Body of pancreas (tissue), 4 donors: ENCODE measurements around the gene PEAK1.

ENCODE experiments used
- CTCF ChIP-seq, 7 experiments: fragments of 450-650 bp in 4 of 7; fragments of 200-600 bp in 3 of 7; sonication (generic) in 3 of 7; IDR thresholded peaks; one replicate each; pipeline ENCODE4 v1.5.1; 2016 to 2019; ENCODE audit warnings: antibody characterized with exemption in 7 of 7
- POLR2A ChIP-seq, 3 donors: fragments of 450-650 bp; IDR thresholded peaks; one replicate each; pipeline ENCODE4 v1.6.1; 2016; ENCODE audit warnings: antibody characterized with exemption in 3 of 3, mild to moderate bottlenecking in 2 of 3

- TF ChIP-seq CTCF (IDR thresholded peaks at IDR 0.05): no peak
- no peak for TF ChIP-seq POLR2A (IDR thresholded peaks at IDR 0.05)
Measured at GRCh38 chr15:77123854-77124253, 296.1 kb downstream of the PEAK1 start.
